ENCODE data around the gene TEAD1. TPM values are rescaled to one million over a fixed set of nuclear protein-coding genes. Genes with fewer than 3 reads are reported as not detected.

The TEAD1 gene
- total and polyA plus RNA-seq, 9 of the 15 experiments (the other 6 are each of a cell fraction or from before 2014, with no cell fraction given): 1.7 to 17.7 (median 10.8) TPM

DNA sequence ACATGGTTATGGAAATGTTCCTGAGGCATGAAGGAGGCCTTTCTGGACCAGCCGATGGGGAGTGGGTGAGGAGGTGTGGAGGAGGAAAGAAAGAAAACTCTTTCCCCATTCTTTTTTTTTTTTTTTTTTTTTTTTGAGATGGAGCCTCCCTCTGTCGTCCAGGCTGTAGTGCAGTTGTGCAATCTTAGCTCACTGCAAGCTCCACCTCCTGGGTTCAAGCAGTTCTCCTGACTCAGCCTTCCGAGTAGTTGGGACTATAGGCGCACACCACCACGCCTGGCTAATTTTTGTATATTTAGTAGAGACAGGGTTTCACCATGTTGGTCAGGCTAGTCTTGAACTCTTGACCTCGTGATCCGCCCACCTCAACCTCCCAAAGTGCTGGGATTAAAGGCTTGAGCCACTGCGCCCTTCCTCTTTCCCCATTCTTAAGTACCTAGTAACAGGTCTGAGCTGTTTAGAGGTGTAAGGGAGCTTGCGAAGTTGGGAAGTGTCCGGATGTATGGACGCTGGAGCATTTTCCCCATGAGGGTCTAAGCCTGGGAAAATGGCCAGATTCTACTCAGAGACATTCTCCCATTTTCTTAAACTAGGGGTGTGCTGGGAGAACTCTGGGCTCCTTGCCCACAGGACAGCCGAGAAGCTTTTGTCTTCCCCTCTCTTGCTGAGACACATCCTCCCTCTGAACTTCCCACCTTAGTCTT is 135.8 kb downstream of the TEAD1 start:
- TF ChIP-seq ZNF316 (IDR thresholded peaks at IDR 0.05) (peak; percentile 80), ZNF408 (CRISPR knock-in tag; IDR thresholded peaks at IDR 0.05; ENCODE audit: low read depth) (no peak), ZNF384 (IDR thresholded peaks at IDR 0.05; ENCODE audit: low read depth, low read length) (peak; percentile 87), ILF3 (IDR thresholded peaks at IDR 0.05; ENCODE audit: borderline replicate concordance) (no peak), NR2C2 (CRISPR knock-in tag; IDR thresholded peaks at IDR 0.05) (no peak), NR2C2 (tag; IDR thresholded peaks at IDR 0.05) (0 out of 2 replicates have a peak, but pooled peaks have one; percentile 10), MAZ (CRISPR knock-in tag; conservative IDR thresholded peaks at IDR 0.05 in 1 of 2, IDR thresholded peaks at IDR 0.05 in 1 of 2) (0 out of 4 replicates have a peak, but pooled peaks of 1 of the 2 experiments have one; percentile 41), CEBPB (tag; IDR thresholded peaks at IDR 0.05) (peak; percentile 98), ZNF431 (CRISPR knock-in tag; IDR thresholded peaks at IDR 0.05) (no peak), SP1 (CRISPR knock-in tag; IDR thresholded peaks at IDR 0.05) (0 out of 2 replicates have a peak, but pooled peaks have one; percentile 21), CEBPG (CRISPR knock-in tag; IDR thresholded peaks at IDR 0.05) (peak; percentile 90), CEBPG (tag; conservative IDR thresholded peaks at IDR 0.05 in 1 of 2, IDR thresholded peaks at IDR 0.05 in 1 of 2) (peak; percentile 88 to 91), C11orf30 (IDR thresholded peaks at IDR 0.05; ENCODE audit: low read depth) (peak; percentile 79; the same call in 1 of the 2 replicates)
- TF ChIP-seq, protein P1, sequence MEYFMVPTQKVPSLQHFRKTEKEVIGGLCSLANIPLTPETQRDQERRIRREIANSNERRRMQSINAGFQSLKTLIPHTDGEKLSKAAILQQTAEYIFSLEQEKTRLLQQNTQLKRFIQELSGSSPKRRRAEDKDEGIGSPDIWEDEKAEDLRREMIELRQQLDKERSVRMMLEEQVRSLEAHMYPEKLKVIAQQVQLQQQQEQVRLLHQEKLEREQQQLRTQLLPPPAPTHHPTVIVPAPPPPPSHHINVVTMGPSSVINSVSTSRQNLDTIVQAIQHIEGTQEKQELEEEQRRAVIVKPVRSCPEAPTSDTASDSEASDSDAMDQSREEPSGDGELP (CRISPR knock-in tag; IDR thresholded peaks at IDR 0.05; ENCODE audit: borderline replicate concordance): peak; percentile 11; the same call in 1 of the 2 replicates
- TF ChIP-seq, protein P2, sequence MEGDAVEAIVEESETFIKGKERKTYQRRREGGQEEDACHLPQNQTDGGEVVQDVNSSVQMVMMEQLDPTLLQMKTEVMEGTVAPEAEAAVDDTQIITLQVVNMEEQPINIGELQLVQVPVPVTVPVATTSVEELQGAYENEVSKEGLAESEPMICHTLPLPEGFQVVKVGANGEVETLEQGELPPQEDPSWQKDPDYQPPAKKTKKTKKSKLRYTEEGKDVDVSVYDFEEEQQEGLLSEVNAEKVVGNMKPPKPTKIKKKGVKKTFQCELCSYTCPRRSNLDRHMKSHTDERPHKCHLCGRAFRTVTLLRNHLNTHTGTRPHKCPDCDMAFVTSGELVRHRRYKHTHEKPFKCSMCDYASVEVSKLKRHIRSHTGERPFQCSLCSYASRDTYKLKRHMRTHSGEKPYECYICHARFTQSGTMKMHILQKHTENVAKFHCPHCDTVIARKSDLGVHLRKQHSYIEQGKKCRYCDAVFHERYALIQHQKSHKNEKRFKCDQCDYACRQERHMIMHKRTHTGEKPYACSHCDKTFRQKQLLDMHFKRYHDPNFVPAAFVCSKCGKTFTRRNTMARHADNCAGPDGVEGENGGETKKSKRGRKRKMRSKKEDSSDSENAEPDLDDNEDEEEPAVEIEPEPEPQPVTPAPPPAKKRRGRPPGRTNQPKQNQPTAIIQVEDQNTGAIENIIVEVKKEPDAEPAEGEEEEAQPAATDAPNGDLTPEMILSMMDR (IDR thresholded peaks at IDR 0.05 in 2 of 3, conservative IDR thresholded peaks at IDR 0.05 in 1 of 3; ENCODE audit: insufficient read depth in 2 of 3, low read depth in 1 of 3, low read length in 3 of 3): 0 out of 6 replicates have a peak, but pooled peaks of 1 of the 3 experiments have one; percentile 6
- TF ChIP-seq, protein P3, sequence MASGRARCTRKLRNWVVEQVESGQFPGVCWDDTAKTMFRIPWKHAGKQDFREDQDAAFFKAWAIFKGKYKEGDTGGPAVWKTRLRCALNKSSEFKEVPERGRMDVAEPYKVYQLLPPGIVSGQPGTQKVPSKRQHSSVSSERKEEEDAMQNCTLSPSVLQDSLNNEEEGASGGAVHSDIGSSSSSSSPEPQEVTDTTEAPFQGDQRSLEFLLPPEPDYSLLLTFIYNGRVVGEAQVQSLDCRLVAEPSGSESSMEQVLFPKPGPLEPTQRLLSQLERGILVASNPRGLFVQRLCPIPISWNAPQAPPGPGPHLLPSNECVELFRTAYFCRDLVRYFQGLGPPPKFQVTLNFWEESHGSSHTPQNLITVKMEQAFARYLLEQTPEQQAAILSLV (tag; IDR thresholded peaks at IDR 0.05): 0 out of 2 replicates have a peak, but pooled peaks have one; percentile 40
- peaks cover 12% of the 10 kb centered on the region; the same call in 2 of the 3 replicates for H3K79me2 ChIP-seq (ENCODE audit: control insufficient read depth, insufficient read depth, low read length)

More for the DNA sequence above, 135.8 kb downstream of the TEAD1 start:
- Histone ChIP-seq H3K4me3 (no peak overlapping the region), H3K9me1 (ENCODE audit: control insufficient read depth, insufficient read depth, low read length) (peaks cover 4% of the 10 kb centered on the region), H3K36me3 (ENCODE audit: control insufficient read depth, insufficient read depth, low read length) (no peaks in the 10 kb centered on the region), H3K27me3 (ENCODE audit: control insufficient read depth in 2 of 2, insufficient read depth in 2 of 2, low read length in 2 of 2) (no peaks in the 10 kb centered on the region), H3K4me1 (replicated peaks in 1 of 2; ENCODE audit: control insufficient read depth in 2 of 2, insufficient read depth in 2 of 2, low read length in 2 of 2) (peaks cover 31 to 49% of the 10 kb centered on the region in 2 experiments), H3K9ac (ENCODE audit: insufficient read depth in 1 of 2, low read depth in 2 of 2, low read length in 2 of 2) (peak overlapping the region in 1 of 2 experiments; percentile 37; a peak in 2 of 4 replicates), H4K20me1 (replicated peaks; ENCODE audit: control insufficient read depth, insufficient read depth, low read length) (peaks cover 14% of the 10 kb centered on the region; the same call in 1 of the 2 replicates), H2AFZ (ENCODE audit: low read depth, low read length) (peak overlapping the region; percentile 42; the same call in 1 of the 2 replicates), H3K4me2 (ENCODE audit: insufficient read depth, low read length) (peak overlapping the region; percentile 52), H3K27ac (ENCODE audit: extremely low read depth, low read depth, low read length) (peak overlapping the region; percentile 56; the same call in 2 of the 3 replicates), H3K9me3 (replicated peaks; ENCODE audit: control insufficient read depth, insufficient read depth, low read depth, low read length) (no peaks in the 10 kb centered on the region)
- FAIRE-seq (peak; percentile 11), ATAC-seq (peak; percentile 61), DNase-seq (ENCODE audit: extremely low read depth in 1 of 4, low spot score in 3 of 4) (peak in 1 of 4 experiments; percentile 65)
- no TSS peak for BruUV-seq (replicated peaks)
- intact Hi-C loops (cut with micrococcal nuclease) (loop anchor here (5.0 kb wide), 4 partner anchors 52 to 398 kb away; no protein-coding TSS in a partner anchor), in situ Hi-C loops (cut with MboI) (no loop called here)
- WGBS (ENCODE audit: insufficient coverage, low coverage, missing lambda C conversion rate): 44% methylated on average over 11 of the region's 12 CpGs
- CTCF ChIA-PET (ENCODE audit: low intra/inter-chr PET ratio): no interaction called here
- POLR2A ChIA-PET: interaction anchor here (0.6 to 1.7 kb wide), 9 partner anchors 13 to 239 kb away, joined by 3 to 5 read pairs (median 3); no protein-coding TSS in a partner anchor
